Esophagus muscularis mucosa (tissue), 3 donors: ENCODE results near the gene TLX1.

Experiments used
- CTCF ChIP-seq, 3 experiments: fragments of 200-600 bp in 2 of 3; fragments of 450-650 bp in 1 of 3; sonication (generic) in 2 of 3; IDR thresholded peaks; one replicate each; pipeline ENCODE4 v1.5.1; 2017 to 2019; ENCODE audit warnings: antibody characterized with exemption in 3 of 3, mild to moderate bottlenecking in 2 of 3, moderate library complexity in 1 of 3
- POLR2A ChIP-seq: fragments of 450-650 bp; IDR thresholded peaks from one replicate; pipeline ENCODE4 v1.6.1; 2017; ENCODE audit warnings: antibody characterized with exemption, moderate library complexity, mild to moderate bottlenecking, low read depth
- POLR2AphosphoS5 ChIP-seq, 2 donors: sonication (generic); formaldehyde crosslinking; IDR thresholded peaks; one replicate each; pipeline ENCODE4 v1.6.1; 2017; ENCODE audit warnings: antibody characterized with exemption in 2 of 2

- no peak for TF ChIP-seq CTCF (IDR thresholded peaks at IDR 0.05)
- TF ChIP-seq POLR2AphosphoS5 (IDR thresholded peaks at IDR 0.05), result no peak
- no peak for TF ChIP-seq POLR2A
Observed at GRCh38 chr10:101144053-101144452, 13.0 kb downstream of the TLX1 start.
